ENCODE measurements around the gene ATXN7.

ATXN7 gene

DNA sequence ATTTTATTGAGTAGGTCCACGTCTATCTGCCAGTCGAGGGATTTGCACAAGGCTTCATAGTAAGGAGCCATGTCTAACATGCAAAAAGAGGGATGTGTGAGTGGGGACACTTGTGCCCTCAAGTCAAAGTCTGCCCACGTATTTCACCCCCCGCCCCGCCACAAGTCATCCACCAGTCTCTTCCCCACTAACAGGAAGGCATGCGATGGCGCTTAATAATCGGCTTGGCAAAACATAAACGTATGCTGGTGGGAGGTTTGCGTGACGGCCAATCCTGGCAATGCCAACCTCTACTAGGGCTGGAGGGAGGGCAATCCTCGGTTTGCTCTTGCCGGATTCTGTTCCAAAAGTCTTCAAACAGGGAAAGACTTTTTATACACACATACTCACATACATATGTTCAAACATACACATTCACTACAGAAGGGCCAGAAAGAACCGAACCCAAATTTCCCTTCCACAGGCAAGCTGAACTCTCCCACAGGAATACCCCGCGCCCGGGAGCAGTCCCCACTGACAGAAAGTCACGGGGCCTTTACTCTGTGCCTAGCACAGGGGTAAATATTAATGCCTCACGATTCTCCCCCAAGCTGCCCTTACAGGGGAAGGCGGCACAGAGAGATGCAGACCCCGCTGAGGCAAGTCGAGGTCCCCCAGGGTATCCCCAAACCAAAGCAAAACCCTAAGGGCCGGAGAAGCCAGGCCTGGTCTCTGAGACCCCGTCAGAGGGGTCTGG lies 159.0 kb downstream of the ATXN7 start:
- DNase-seq (ENCODE audit: low spot score) = no peak

DNA sequence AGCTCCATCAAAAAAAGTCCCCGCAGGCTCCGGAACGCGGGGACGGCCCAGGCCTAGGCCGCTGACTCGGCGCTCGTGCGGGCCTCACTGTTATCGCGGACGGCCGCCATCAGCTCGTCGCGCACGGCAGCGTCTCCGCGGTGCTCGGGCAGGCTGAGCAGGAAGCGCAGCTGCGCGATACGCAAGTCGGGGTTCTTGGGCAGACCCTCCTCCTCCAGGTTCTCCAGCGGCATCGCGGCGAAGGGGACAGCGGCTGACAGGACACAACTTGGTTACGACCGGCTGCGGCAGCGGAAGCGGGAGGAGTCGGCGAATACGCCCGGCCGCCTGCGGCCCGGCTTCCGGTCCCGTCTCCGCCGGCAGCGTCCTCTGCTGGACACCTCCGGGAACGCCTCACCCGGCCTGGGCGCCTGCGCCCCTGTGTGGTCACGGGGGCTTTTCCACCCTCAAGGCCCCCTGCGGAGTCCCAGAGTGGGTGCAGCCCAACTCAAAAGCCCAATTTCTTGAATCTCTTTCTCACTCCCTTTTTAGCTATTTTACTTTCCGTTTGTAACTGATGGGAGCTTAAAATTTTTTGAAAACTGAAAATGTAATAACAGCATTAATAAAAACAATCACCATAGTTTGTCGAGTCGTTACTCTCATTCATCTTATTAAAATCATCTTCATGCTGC lies 159.7 kb downstream of the ATXN7 start, which contains the start of gene PSMD6:
PSMD6 (minus strand) TSS at position 308 of the 674 bp plus-strand sequence; CDS start at position 233, 75 bp downstream.
- peak; percentile 47 for DNase-seq (ENCODE audit: low spot score)

DNA sequence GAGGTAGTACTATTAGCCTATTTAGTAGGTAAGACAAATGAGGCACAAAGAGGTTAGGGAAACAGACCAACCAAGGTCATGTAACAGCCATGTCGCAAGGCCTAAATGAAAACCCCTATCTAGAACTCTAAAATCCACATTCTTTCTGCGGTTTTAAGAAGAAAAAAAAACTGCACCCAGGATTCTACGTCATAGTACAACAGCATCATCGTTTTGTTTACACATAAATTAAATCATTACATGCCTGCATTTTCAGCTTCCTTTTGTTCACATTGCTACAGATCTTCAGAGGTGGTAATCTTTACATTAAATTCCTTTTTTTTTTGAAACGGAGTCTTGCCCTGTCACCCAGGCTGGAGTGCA lies 160.2 kb downstream of the ATXN7 start:
- no peak for DNase-seq (ENCODE audit: low spot score)

DNA sequence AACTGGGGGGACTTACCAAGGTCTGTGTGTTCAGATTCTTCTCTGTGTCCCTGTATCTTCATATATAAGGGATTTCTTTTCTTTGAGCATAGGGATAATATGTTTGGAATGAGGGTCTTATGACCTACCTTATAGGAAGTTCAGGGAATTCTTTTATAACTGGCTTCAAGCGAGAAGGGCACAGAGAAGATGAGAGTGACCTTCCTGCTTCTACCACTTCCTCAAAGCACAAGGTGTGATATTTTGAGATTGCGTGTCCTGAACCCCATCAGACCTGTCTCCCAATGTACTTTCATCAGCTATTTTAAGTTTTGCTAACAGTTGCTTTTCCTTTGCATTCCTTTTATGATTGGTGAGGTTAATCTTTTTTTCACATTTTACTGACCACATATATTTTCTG lies 162.7 kb downstream of the ATXN7 start:
- DNase-seq (ENCODE audit: low spot score) = no peak

DNA sequence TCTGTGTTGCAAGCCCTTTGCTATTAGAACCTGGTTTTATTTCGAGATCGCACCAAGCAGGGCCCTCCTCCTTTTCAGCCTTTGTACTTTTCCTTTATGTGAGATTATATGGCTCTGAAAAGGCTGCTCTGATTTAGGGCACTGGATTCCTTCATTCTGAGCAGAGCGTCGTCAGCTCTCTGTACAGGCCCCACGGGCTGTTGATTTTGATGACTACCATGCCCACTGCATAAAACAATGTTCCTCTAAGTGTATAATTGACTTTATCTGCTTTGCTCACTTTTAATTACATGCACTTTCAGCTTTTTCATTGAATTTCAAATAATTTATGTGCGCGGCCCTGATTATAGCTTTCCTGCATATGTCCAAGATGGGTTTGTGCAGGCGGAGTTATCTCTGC lies 164.0 kb downstream of the ATXN7 start:
- DNase-seq (ENCODE audit: low spot score) = no peak

DNA sequence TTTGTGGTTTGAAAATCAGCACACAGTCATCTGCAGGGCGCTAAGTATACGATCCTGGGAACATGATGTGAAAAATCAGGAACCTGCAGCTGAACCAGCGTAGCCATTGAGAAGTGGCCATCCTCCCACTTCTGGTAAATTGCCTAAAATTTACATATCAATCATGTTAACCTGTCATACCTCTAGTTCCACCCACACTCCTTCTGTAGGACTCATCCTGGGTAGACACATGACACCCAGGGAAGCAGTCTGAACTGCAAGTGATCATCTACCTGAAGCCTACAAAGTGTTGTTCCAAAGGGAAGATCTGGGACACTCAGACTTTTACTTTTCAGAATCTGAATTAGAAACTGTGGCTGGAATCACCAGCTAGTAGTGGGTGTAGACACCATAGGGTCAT lies 165.1 kb downstream of the ATXN7 start:
- DNase-seq (ENCODE audit: low spot score) = no peak

DNA sequence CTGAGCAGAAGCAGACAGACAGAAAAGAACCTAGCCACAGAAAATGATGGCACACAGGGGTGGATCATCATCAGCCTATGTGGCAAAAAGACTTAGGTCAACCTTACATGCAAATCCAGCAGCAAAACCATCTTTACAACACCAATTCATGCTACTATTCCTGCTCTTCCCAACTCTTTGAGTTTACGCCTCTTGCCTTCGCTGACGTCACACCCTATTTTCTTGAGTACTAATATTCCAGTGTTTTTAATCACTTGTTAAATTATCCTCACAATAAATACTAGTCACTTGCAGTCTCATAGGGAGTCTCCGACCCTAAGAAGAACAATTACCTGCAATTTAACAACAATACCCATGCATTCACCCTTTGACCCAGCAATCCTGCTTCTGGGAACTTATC lies 165.6 kb downstream of the ATXN7 start:
- no peak for DNase-seq (ENCODE audit: low spot score)

DNA sequence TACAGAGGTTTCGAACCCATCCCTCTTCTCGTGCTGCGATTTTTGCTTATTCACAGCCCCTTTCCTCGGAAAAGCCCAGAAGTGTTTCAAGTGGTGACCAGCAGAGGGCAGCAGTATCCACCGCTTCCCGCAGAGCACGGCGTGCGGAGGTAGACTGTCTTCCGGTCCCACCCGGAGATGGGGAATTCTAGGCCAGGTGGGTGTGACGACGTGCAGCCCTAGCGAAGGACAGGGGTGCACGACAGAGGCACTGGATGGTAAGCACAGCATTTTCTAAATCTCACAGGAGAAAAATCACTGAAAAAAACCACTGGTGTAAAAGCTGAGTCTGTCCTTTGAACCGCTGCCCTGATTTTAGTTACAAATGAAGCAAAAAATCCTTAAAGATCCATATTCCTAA lies 167.1 kb downstream of the ATXN7 start:
- DNase-seq (ENCODE audit: low spot score) = peak; percentile 49

DNA sequence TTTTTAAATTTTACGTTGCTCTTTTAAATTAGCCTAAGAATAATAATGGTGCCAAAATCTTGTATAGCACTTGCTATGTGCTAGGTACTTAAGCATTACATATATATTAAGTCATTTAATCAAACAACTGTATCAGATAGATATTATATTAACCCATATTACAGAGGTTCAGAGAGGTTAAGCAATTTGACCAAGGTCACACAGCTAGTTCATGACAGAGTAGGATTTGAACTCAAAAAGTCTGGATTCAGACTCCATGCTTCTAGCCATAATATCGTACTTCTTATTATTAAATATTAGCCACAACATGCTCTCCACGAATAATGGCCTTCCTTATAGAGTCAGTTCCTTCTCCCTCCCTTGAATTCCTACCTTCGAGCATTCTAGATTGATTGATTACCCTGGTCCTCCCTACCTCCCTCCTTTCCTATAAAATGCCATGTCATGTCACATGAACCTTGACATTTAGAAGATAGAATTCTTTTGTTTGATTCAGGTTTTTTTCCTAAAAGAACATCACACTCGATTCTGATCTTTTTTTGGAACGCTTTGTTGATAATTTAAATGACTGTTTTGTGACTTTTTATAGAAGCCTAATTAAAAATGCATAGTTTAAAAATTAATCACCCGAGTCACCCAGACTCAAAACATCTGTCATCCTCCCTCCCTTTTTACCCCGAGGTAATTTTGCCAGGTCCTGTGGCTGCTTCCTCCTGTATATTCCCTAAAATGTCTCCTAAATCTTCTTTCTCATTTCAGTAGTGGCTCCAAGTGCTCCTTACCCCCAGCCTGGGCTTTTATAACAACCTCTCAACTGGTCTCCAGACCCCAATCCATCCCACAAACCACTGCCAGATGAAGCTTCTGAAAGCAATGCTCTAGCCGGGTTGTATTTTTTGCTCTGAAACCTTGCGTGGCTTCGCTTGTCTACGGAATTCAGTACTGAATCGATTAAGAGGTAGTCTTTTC lies 168.2 kb downstream of the ATXN7 start:
- no peak for DNase-seq (ENCODE audit: low spot score)

DNA sequence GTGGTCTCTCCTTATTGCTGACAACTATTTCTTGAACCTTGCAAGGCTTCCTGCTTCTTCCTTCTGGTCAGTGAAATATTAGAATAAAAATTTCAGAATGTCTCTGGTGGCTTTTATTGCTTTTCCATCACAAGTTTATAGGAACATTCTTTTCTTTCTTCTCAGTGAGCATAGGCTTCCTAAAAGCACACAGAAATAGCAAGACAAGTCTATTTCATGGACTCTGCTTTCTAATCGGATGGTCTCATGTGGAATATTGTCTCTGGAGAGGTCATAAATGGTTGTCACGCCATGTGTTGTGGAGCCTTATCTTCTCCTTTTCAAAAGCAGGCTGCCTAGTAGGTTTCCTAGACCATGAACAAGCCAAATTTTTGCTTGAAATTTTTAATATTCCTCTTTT lies 169.4 kb downstream of the ATXN7 start:
- no peak for DNase-seq (ENCODE audit: low spot score)

DNA sequence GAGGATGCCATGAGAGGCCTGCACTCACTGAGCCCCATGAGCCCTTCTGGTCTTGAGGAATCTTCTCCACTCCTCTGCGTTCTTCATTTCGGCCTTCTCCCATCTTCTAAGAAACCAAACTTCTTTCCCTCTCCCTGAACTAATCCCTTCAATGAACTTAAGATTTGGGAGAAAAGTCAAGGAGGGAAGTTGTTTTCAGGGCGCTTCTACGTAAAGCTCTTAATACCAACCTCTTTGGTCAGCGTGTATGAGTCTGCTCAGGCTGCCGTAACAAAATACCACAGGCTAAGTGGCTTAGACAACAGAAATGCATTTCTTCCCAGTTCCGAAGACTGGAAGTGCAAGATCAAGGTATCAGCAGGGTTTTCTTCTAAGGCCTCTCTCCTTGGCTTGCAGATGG lies 173.4 kb downstream of the ATXN7 start:
- no peak for DNase-seq (ENCODE audit: low spot score)

DNA sequence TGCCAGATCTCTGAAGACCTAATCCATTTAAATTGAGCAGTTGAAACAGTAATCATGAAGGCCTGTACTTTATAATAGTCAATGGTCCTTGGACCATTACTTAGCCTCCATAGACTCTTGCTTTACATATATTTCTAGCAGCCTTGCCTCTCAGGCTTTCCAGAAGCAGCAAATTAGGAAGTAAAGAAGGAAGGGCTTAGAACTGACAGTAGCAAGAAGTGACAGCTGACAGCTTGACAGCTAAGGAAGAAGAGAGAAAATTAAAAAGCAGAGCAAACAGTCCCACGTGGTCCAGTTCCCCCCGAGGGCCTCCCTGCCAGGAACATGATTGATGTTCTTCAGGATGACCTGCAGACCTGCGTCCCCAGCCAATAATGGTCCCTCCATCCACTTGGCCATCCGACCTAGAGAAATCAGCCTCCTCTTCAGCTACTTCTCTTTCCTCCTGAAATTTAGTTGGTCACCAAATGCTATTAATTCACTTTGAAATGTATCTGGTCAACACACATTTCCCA lies 174.6 kb downstream of the ATXN7 start:
- DNase-seq (ENCODE audit: low spot score) = no peak

DNA sequence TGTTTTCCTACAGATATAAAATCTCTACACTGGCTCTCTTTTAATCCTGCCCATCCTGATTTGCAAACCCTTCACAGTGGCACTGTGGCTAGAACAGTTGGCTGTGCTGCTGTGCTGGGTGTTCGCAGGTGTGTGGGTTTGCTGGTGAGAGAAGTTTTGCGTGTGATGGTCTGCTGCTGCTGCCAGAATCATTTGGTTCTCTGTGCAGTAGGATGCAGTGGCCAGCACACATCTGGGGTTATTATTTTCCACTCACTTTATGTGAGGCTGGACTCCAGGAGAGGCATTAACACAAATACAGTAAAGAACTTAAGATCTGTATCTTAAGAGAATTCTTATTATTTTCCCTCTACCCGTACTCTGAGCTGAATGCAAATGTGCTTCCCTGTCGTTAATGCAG lies 175.7 kb downstream of the ATXN7 start:
- DNase-seq (ENCODE audit: low spot score) = no peak

DNA sequence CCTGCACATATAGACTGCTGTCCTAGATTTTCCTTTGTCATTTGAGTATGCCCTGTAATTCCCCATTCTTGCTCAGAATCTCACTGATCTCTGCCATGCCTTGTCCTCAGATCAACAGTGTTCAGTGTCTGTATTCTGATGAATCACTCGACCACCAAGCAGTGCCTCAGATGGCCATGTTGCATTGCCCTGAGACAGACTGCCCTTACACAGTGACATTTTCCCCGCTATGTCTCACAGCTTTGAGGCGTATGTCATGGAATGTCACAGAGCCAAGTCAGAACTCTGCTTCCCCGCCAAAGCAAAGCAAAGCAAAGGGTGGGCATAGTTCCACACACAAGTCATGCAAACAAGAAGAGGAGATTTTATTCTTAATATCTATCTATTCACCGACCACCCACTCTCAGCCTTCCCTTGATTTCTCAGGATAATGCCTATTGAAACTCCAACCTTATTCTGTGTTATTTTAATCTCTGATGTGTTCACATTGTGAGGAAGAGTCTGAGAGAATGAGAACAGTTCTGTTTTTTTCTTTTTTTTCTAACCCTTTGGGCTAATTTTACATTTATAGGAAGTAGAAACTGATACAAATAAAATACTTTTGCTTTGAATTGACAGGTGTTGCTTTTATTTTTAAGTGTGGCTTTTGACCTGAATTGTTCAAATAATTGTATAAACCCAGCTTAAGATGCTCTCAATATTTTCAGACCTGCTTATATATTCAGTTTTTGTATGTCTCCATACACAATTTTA lies 176.5 kb downstream of the ATXN7 start:
- no peak for DNase-seq (ENCODE audit: low spot score)

DNA sequence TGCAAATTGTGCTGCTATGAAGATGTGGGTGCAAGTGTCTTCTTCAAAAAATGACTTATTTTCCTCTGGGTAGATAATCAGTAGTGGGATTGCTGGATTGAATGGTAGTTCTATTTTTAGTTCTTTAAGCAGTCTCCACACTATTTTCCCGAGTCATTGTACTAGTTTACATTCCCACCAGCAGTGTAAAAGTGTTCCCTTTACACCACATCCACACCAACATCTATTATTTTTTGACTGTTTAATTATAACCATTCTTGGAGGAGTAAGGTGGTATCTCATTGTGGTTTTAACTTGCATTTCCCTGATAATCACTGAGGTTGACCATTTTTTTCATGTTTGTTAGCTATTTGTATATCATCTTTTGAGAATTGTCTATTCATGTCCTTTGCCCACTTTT lies 179.3 kb downstream of the ATXN7 start:
- DNase-seq (ENCODE audit: low spot score) = no peak

DNA sequence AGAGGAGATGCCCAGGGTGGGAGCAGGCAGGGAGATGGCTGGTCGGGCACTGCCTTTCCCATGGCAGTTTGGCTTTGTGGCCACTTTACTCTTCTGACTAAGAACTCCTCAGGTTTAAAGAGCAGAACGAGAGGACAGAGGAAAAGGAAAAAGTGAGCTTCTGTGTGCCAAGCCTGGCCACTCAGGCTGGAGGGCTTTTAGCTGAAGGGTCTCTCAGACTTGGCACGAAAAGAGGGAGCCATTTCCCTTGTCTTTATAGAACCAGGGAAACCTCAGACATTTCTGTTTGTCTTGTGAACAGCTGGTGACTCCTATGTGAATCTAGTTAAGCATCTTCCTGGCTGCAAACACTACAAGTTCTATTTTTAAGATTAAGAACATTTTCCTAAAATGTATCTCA lies 182.9 kb downstream of the ATXN7 start:
- DNase-seq (ENCODE audit: low spot score) = no peak

DNA sequence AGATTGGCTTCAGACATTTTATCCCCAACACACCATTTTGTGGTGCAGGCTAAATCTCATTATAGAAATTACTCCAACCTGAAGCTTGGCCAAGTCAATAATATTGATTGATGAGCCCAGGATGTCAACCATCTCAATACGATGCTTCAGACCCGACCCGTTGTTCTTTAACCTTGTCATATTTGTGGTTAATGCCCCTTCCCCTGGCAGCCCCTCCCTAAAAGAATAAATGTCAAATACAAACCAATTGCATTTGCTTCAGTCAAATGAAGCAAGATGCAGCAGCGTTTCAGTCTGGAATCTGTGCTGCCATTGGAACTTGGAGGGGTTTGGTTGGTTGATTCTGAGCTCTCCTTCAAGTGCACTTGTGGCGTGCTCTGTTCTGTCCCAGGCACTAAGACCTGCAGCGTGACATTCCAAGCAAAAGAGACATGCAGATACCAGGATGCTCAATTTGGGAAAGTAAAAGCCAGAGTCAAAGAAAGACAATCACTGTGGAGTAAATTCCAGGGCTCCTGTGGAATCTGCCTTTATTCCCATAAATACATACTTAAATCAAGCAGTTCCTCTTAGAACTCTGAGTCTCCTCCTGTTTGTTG lies 183.4 kb downstream of the ATXN7 start:
- no peak for DNase-seq (ENCODE audit: low spot score)

DNA sequence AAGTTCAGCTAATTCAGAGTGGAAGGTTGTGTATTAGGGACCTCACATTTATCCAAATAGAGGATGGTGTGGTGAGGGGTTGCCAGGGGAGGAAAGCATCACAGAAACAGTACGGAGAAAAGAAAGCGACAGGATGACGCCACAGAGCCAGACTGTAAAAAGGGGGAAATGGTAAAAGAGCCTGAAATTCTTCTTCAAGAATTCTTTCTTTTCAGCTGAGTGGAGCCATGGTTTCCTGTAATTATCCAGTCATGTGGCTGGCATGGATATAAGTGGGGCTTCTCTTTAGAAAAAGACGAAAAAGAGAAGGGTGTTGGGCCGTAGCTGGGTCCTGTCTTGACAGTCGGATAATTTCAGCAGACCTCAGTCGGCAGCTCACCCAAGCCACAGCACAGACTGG lies 184.1 kb downstream of the ATXN7 start:
- no peak for DNase-seq (ENCODE audit: low spot score)

DNA sequence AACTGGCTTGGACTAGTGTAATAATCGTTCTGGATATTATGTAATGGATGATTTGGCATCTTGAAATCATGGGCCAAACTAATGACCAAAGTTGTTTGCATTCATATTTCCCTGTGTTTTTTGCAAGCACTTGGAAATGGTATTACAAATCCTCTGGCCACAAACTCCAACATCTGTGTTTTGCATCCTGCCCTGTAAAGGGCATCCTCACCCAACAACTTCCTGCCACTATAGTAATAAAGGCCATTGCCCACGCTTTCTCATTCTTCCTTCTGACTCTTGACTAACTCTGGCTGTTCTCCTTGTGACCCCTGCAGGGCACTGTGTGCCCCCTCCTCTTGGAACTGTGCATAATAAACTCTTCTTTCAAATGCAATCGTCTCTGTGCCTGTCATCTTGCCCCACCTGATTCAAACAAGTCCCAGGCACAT lies 185.0 kb downstream of the ATXN7 start:
- DNase-seq (ENCODE audit: low spot score) = no peak

DNA sequence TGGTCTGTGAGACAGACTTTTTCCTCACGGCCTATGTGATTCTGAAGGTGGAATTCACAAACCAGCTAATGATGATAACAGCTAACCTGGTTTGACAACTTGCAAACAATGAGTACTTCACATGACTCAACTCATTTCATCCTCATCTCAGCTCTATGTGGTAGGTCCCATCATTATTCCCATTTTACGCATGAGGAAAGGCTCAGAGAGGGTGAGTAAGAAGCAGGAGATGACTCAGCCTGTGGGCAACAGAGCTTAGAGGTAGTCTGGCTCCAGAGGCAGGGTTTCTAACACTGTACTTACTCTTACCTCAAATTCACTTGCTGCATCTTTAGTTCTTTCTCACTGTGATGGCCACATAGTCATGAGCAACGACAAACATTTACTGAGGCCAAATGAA lies 185.5 kb downstream of the ATXN7 start:
- no peak for DNase-seq (ENCODE audit: low spot score)

DNA sequence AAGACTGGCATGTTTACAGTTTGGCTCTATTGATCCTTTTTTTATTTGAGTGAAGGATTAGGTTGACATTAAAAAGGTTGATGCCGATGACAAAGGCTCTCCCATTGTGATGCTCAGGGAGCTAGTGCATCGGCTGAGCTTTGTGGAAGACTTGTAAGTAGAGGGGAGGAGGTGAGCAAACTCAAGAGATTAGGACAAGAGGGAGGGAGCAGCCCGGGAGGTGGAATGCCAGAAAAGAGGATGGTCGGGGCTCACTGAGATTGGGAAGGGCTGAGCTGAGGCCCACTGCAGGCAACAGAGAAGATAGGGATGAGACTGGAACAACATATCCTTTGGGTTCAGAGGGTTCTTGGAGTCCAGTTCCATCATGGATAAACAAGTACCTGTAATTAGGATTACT lies 186.2 kb downstream of the ATXN7 start:
- DNase-seq (ENCODE audit: low spot score) = no peak
